Skeletal muscle cell (primary cell): ENCODE measurements around the gene SYNGAP1.
"Not testable (repeated sequence)": the region's sequence is repeated elsewhere in the genome, so short reads cannot be mapped to it uniquely, and the experiment has no call there.

Source experiments
- DNase-seq: peaks from one replicate; pipeline ENCODE4 v3.0.0-alpha.2; 2010; ENCODE audit warnings: low read depth
- H3K4me3 ChIP-seq: 2 replicates; pipeline ENCODE4 v1.5.1; 2011; ENCODE audit warnings: low read depth, mild to moderate bottlenecking, control low read depth, low read length, moderate library complexity

The SYNGAP1 gene

GRCh38 chr6:33419580-33420490 is at the start of gene SYNGAP1:
Gene SYNGAP1 (plus strand): TSS chr6:33420065. CDS start chr6:33420265, 200 bp downstream.
- no peak for DNase-seq
- H3K4me3 ChIP-seq = peak within 1 kb of the TSS; percentile 55

- H3K4me3 ChIP-seq, DNase-seq: not testable (repeated sequence)
Observed at GRCh38 chr6:33371901-33372300, 48.0 kb upstream of the SYNGAP1 start.

- no peak overlapping the region for H3K4me3 ChIP-seq
- DNase-seq = no peak
Observed at GRCh38 chr6:33372526-33373123, 47.2 kb upstream of the SYNGAP1 start.

GRCh38 chr6:33373960-33374910 is 45.6 kb upstream of the SYNGAP1 start:
- H3K4me3 ChIP-seq = no peak overlapping the region
- DNase-seq = no peak

GRCh38 chr6:33375143-33375671 is 44.7 kb upstream of the SYNGAP1 start:
- H3K4me3 ChIP-seq = no peak overlapping the region
- DNase-seq = peak; percentile 82

GRCh38 chr6:33377171-33377570 is 42.7 kb upstream of the SYNGAP1 start:
- DNase-seq = no peak
- no peak overlapping the region for H3K4me3 ChIP-seq

GRCh38 chr6:33379184-33379583 is 40.7 kb upstream of the SYNGAP1 start:
- not testable (repeated sequence) for H3K4me3 ChIP-seq, DNase-seq

GRCh38 chr6:33380272-33380981 is 39.4 kb upstream of the SYNGAP1 start:
- no peak overlapping the region for H3K4me3 ChIP-seq
- no peak for DNase-seq

GRCh38 chr6:33383427-33384185 is 36.3 kb upstream of the SYNGAP1 start:
- no peak for DNase-seq
- no peak overlapping the region for H3K4me3 ChIP-seq

- peak; percentile 35 for DNase-seq
Observed at GRCh38 chr6:33384581-33385020, 35.3 kb upstream of the SYNGAP1 start.

GRCh38 chr6:33390173-33390572 is 29.7 kb upstream of the SYNGAP1 start:
- H3K4me3 ChIP-seq = no peak overlapping the region
- no peak for DNase-seq

More at GRCh38 chr6:33384581-33385020, 35.3 kb upstream of the SYNGAP1 start:
- no peak overlapping the region for H3K4me3 ChIP-seq

- no peak for DNase-seq
- H3K4me3 ChIP-seq = peak overlapping the region; percentile 19
Observed at GRCh38 chr6:33390767-33391277, 29.0 kb upstream of the SYNGAP1 start.

GRCh38 chr6:33391278-33391921 is 28.5 kb upstream of the SYNGAP1 start, which contains the start of gene KIFC1:
Gene KIFC1 (plus strand): TSS chr6:33391823. CDS start chr6:33391986, 163 bp downstream.
- peak within 1 kb of the TSS; percentile 90 for H3K4me3 ChIP-seq
- DNase-seq = peak; percentile 100

- peak overlapping the region; percentile 90 for H3K4me3 ChIP-seq
- no peak for DNase-seq
Observed at GRCh38 chr6:33391922-33392594, 27.8 kb upstream of the SYNGAP1 start.

- peak overlapping the region; percentile 90 for H3K4me3 ChIP-seq
- no peak for DNase-seq
Observed at GRCh38 chr6:33392595-33392948, 27.3 kb upstream of the SYNGAP1 start.

- peak overlapping the region; percentile 90 for H3K4me3 ChIP-seq
- no peak for DNase-seq
Observed at GRCh38 chr6:33392979-33393378, 26.9 kb upstream of the SYNGAP1 start.

- H3K4me3 ChIP-seq = no peak overlapping the region
- no peak for DNase-seq
Observed at GRCh38 chr6:33397541-33397940, 22.3 kb upstream of the SYNGAP1 start.
